ENCODE data around the gene VAV2.

Gene VAV2

GRCh38 chr9:133869674-133870405, 122.3 kb downstream of the VAV2 start:
- H3K36me3 Mint-ChIP-seq (ENCODE audit: low read depth) = peaks cover 7% of the 10 kb centered on the region
- peaks cover 13% of the 10 kb centered on the region for H3K4me1 Mint-ChIP-seq (ENCODE audit: low read depth)
- peaks cover 5% of the 10 kb centered on the region for H3K27me3 Mint-ChIP-seq
- peak overlapping the region; percentile 53 for H3K27ac Mint-ChIP-seq
- peak overlapping the region; percentile 50 for H3K4me3 Mint-ChIP-seq
- H3K9me3 Mint-ChIP-seq = peaks cover 8% of the 10 kb centered on the region

- no peak overlapping the region for H3K4me3 Mint-ChIP-seq
- peaks cover 8% of the 10 kb centered on the region for H3K9me3 Mint-ChIP-seq
- H3K36me3 Mint-ChIP-seq (ENCODE audit: low read depth) = peaks cover 7% of the 10 kb centered on the region
- H3K27ac Mint-ChIP-seq = no peak overlapping the region
- peaks cover 5% of the 10 kb centered on the region for H3K27me3 Mint-ChIP-seq
- peaks cover 13% of the 10 kb centered on the region for H3K4me1 Mint-ChIP-seq (ENCODE audit: low read depth)
Observed at GRCh38 chr9:133868203-133868602, 123.9 kb downstream of the VAV2 start.

- peaks cover 8% of the 10 kb centered on the region for H3K9me3 Mint-ChIP-seq
- peaks cover 5% of the 10 kb centered on the region for H3K27me3 Mint-ChIP-seq
- H3K4me1 Mint-ChIP-seq (ENCODE audit: low read depth) = peaks cover 13% of the 10 kb centered on the region
- no peak overlapping the region for H3K27ac Mint-ChIP-seq
- no peak overlapping the region for H3K4me3 Mint-ChIP-seq
- H3K36me3 Mint-ChIP-seq (ENCODE audit: low read depth) = peaks cover 7% of the 10 kb centered on the region
Observed at GRCh38 chr9:133866946-133867345, 125.2 kb downstream of the VAV2 start.

- H3K4me1 Mint-ChIP-seq (ENCODE audit: low read depth) = no peaks in the 10 kb centered on the region
- H3K9me3 Mint-ChIP-seq = peaks cover 8% of the 10 kb centered on the region
- H3K27me3 Mint-ChIP-seq = no peaks in the 10 kb centered on the region
- no peak overlapping the region for H3K4me3 Mint-ChIP-seq
- no peak overlapping the region for H3K27ac Mint-ChIP-seq
- H3K36me3 Mint-ChIP-seq (ENCODE audit: low read depth) = peaks cover 7% of the 10 kb centered on the region
Observed at GRCh38 chr9:133864011-133864410, 128.1 kb downstream of the VAV2 start.

- no peak overlapping the region for H3K27ac Mint-ChIP-seq
- H3K36me3 Mint-ChIP-seq (ENCODE audit: low read depth) = peaks cover 7% of the 10 kb centered on the region
- no peak overlapping the region for H3K4me3 Mint-ChIP-seq
- no peaks in the 10 kb centered on the region for H3K27me3 Mint-ChIP-seq
- peaks cover 8% of the 10 kb centered on the region for H3K9me3 Mint-ChIP-seq
- H3K4me1 Mint-ChIP-seq (ENCODE audit: low read depth) = no peaks in the 10 kb centered on the region
Observed at GRCh38 chr9:133863257-133863592, 128.9 kb downstream of the VAV2 start.

- Mint-ChIP-seq H3K4me3 (no peak overlapping the region), H3K9me3 (peaks cover 8% of the 10 kb centered on the region), H3K27ac (no peak overlapping the region), H3K4me1 (ENCODE audit: low read depth) (no peaks in the 10 kb centered on the region), H3K36me3 (ENCODE audit: low read depth) (peaks cover 7% of the 10 kb centered on the region), H3K27me3 (no peaks in the 10 kb centered on the region)
Observed at GRCh38 chr9:133862585-133863256, 129.4 kb downstream of the VAV2 start.

- Mint-ChIP-seq H3K4me1 (ENCODE audit: low read depth) (no peaks in the 10 kb centered on the region), H3K9me3 (peaks cover 8% of the 10 kb centered on the region), H3K4me3 (no peak overlapping the region), H3K36me3 (ENCODE audit: low read depth) (peaks cover 7% of the 10 kb centered on the region), H3K27me3 (no peaks in the 10 kb centered on the region), H3K27ac (no peak overlapping the region)
Observed at GRCh38 chr9:133861692-133862091, 130.4 kb downstream of the VAV2 start.

- H3K27ac Mint-ChIP-seq = no peak overlapping the region
- peaks cover 7% of the 10 kb centered on the region for H3K36me3 Mint-ChIP-seq (ENCODE audit: low read depth)
Observed at GRCh38 chr9:133861086-133861485, 131.0 kb downstream of the VAV2 start.

GRCh38 chr9:133858771-133859170, 133.4 kb downstream of the VAV2 start:
- Mint-ChIP-seq H3K4me1 (ENCODE audit: low read depth) (no peaks in the 10 kb centered on the region), H3K27ac (no peak overlapping the region)

More at GRCh38 chr9:133861086-133861485, 131.0 kb downstream of the VAV2 start:
- Mint-ChIP-seq H3K9me3 (peaks cover 8% of the 10 kb centered on the region), H3K4me1 (ENCODE audit: low read depth) (no peaks in the 10 kb centered on the region), H3K4me3 (no peak overlapping the region), H3K27me3 (no peaks in the 10 kb centered on the region)

GRCh38 chr9:133857639-133858038, 134.5 kb downstream of the VAV2 start:
- H3K27ac Mint-ChIP-seq = no peak overlapping the region

More at GRCh38 chr9:133858771-133859170, 133.4 kb downstream of the VAV2 start:
- no peaks in the 10 kb centered on the region for H3K36me3 Mint-ChIP-seq (ENCODE audit: low read depth)
- no peak overlapping the region for H3K4me3 Mint-ChIP-seq
- no peaks in the 10 kb centered on the region for H3K27me3 Mint-ChIP-seq
- H3K9me3 Mint-ChIP-seq = no peaks in the 10 kb centered on the region

GRCh38 chr9:133856798-133857197, 135.3 kb downstream of the VAV2 start:
- H3K4me1 Mint-ChIP-seq (ENCODE audit: low read depth) = no peaks in the 10 kb centered on the region
- H3K4me3 Mint-ChIP-seq = no peak overlapping the region
- H3K27me3 Mint-ChIP-seq = no peaks in the 10 kb centered on the region
- H3K27ac Mint-ChIP-seq = no peak overlapping the region
- no peaks in the 10 kb centered on the region for H3K36me3 Mint-ChIP-seq (ENCODE audit: low read depth)
- no peaks in the 10 kb centered on the region for H3K9me3 Mint-ChIP-seq

More at GRCh38 chr9:133857639-133858038, 134.5 kb downstream of the VAV2 start:
- Mint-ChIP-seq H3K27me3 (no peaks in the 10 kb centered on the region), H3K36me3 (ENCODE audit: low read depth) (no peaks in the 10 kb centered on the region), H3K9me3 (no peaks in the 10 kb centered on the region), H3K4me1 (ENCODE audit: low read depth) (no peaks in the 10 kb centered on the region), H3K4me3 (no peak overlapping the region)

GRCh38 chr9:133855802-133856521, 136.2 kb downstream of the VAV2 start:
- no peak overlapping the region for H3K4me3 Mint-ChIP-seq
- no peak overlapping the region for H3K27ac Mint-ChIP-seq
- H3K27me3 Mint-ChIP-seq = no peaks in the 10 kb centered on the region
- H3K9me3 Mint-ChIP-seq = no peaks in the 10 kb centered on the region
- H3K36me3 Mint-ChIP-seq (ENCODE audit: low read depth) = no peaks in the 10 kb centered on the region
- H3K4me1 Mint-ChIP-seq (ENCODE audit: low read depth) = no peaks in the 10 kb centered on the region

- Mint-ChIP-seq H3K4me3 (no peak overlapping the region), H3K27me3 (no peaks in the 10 kb centered on the region), H3K9me3 (no peaks in the 10 kb centered on the region), H3K4me1 (ENCODE audit: low read depth) (no peaks in the 10 kb centered on the region), H3K36me3 (ENCODE audit: low read depth) (no peaks in the 10 kb centered on the region), H3K27ac (no peak overlapping the region)
Observed at GRCh38 chr9:133855371-133855770, 136.8 kb downstream of the VAV2 start.

- Mint-ChIP-seq H3K27me3 (no peaks in the 10 kb centered on the region), H3K4me1 (ENCODE audit: low read depth) (no peaks in the 10 kb centered on the region), H3K4me3 (no peak overlapping the region), H3K9me3 (no peaks in the 10 kb centered on the region), H3K36me3 (ENCODE audit: low read depth) (no peaks in the 10 kb centered on the region), H3K27ac (no peak overlapping the region)
Observed at GRCh38 chr9:133854765-133855164, 137.4 kb downstream of the VAV2 start.

- no peaks in the 10 kb centered on the region for H3K36me3 Mint-ChIP-seq (ENCODE audit: low read depth)
- no peaks in the 10 kb centered on the region for H3K4me1 Mint-ChIP-seq (ENCODE audit: low read depth)
- no peak overlapping the region for H3K4me3 Mint-ChIP-seq
- H3K27me3 Mint-ChIP-seq = no peaks in the 10 kb centered on the region
- H3K27ac Mint-ChIP-seq = no peak overlapping the region
- no peaks in the 10 kb centered on the region for H3K9me3 Mint-ChIP-seq
Observed at GRCh38 chr9:133854048-133854447, 138.1 kb downstream of the VAV2 start.

All from stimulated activated naive CD8-positive, alpha-beta T cell treated with anti-CD3 and anti-CD28 coated beads, Interleukin-15, Interleukin-2, amounts not matched to agents 100 ng/mL and 50 ng/mL, for 24 hours (primary cell).